ENCODE results near the gene CD209. TPM values are rescaled to one million over a fixed set of nuclear protein-coding genes. Genes with fewer than 3 reads are reported as not detected.

The CD209 gene
- total RNA-seq, 4 donors from 2014 or later = 2.6 to 14.4 (median 8.8) TPM; not detected in 1

DNA sequence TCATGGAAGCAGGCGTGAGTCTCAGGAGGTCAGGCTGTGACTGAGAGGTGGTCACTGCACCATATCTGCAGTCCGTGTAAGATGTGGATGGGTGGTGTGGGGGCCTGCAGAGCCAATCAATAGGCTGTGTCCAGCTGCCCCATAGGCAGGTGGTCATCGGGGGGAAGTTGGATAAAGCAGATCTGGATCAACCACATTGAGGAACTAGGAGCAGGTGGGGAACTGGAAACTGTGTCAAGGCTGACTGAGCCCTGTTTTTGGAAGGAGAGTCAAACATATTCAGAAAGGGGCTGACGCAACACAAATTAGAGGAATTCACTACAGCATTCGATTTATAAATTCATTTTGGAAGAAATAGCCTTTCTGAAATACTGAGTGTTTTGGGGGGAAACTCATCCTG, 30.7 kb upstream of the CD209 start:
- Histone ChIP-seq H3K36me3 (no peaks in the 10 kb centered on the region), H3K27me3 (peaks cover 0 to 4% of the 10 kb centered on the region in 2 donors), H3K27ac (no peak overlapping the region), H3K4me1 (no peaks in the 10 kb centered on the region), H3K4me3 (no peak overlapping the region), H3K9me3 (no peaks in the 10 kb centered on the region)
- no peak for DNase-seq
- intact Hi-C loops (cut with DNase I; ENCODE audit: low total_unique reads) = no loop called here
- TF ChIP-seq, protein P1, sequence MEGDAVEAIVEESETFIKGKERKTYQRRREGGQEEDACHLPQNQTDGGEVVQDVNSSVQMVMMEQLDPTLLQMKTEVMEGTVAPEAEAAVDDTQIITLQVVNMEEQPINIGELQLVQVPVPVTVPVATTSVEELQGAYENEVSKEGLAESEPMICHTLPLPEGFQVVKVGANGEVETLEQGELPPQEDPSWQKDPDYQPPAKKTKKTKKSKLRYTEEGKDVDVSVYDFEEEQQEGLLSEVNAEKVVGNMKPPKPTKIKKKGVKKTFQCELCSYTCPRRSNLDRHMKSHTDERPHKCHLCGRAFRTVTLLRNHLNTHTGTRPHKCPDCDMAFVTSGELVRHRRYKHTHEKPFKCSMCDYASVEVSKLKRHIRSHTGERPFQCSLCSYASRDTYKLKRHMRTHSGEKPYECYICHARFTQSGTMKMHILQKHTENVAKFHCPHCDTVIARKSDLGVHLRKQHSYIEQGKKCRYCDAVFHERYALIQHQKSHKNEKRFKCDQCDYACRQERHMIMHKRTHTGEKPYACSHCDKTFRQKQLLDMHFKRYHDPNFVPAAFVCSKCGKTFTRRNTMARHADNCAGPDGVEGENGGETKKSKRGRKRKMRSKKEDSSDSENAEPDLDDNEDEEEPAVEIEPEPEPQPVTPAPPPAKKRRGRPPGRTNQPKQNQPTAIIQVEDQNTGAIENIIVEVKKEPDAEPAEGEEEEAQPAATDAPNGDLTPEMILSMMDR (IDR thresholded peaks at IDR 0.05) = no peak
- no peak for TF ChIP-seq POLR2A (IDR thresholded peaks at IDR 0.05)

DNA sequence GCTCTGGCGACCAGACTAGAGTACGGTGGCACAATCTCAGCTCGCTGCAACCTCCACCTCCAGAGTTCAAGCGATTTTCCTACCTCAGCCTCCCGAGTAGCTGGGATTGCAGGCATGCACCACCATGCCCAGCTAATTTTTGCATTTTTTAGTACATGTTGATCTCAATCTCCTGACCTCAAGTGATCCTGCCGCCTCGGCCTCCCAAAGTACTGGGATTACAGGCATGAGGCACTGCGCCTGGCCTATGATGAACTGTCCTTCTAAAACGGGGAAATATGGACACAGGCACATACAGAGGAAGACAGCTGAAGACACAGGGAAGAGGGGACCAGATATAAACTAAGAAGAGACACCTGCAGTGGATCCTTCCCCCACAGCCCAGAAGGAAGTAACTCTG, 28.4 kb upstream of the CD209 start:
- no peaks in the 10 kb centered on the region for H3K27me3 ChIP-seq
- no peaks in the 10 kb centered on the region for H3K36me3 ChIP-seq

DNA sequence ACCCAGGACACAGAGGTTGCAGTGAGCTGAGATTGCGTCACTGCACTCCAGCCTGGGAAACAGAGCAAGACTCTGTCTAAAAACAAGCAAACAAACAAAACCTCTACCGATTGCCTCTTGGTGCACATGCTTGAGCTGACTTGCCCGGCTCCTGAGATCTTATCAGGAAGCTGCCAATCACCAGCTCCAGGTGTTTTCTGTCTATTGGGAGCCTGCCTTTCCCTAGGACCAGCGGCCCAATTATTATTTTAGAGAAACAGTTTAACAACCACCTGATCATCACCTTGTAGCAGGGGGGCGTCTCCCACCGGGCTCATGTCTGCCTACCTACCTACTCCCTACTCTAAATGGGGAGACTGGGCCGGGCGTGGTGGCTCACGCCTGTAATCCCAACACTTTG, 26.5 kb upstream of the CD209 start:
- no peak for DNase-seq
- Histone ChIP-seq H3K36me3 (no peaks in the 10 kb centered on the region), H3K4me3 (no peak overlapping the region), H3K27ac (no peak overlapping the region), H3K9me3 (no peaks in the 10 kb centered on the region), H3K4me1 (no peaks in the 10 kb centered on the region), H3K27me3 (no peaks in the 10 kb centered on the region)
- TF ChIP-seq, protein P1 (IDR thresholded peaks at IDR 0.05) = no peak
- TF ChIP-seq POLR2A (IDR thresholded peaks at IDR 0.05) = no peak
- intact Hi-C loops (cut with DNase I; ENCODE audit: low total_unique reads) = no loop called here

More for the DNA sequence above, 28.4 kb upstream of the CD209 start:
- no peak for TF ChIP-seq POLR2A (IDR thresholded peaks at IDR 0.05)
- TF ChIP-seq, protein P1 (IDR thresholded peaks at IDR 0.05) = no peak
- Histone ChIP-seq H3K4me3 (no peak overlapping the region), H3K4me1 (no peaks in the 10 kb centered on the region), H3K27ac (no peak overlapping the region), H3K9me3 (no peaks in the 10 kb centered on the region)
- no peak for DNase-seq
- intact Hi-C loops (cut with DNase I; ENCODE audit: low total_unique reads) = no loop called here

DNA sequence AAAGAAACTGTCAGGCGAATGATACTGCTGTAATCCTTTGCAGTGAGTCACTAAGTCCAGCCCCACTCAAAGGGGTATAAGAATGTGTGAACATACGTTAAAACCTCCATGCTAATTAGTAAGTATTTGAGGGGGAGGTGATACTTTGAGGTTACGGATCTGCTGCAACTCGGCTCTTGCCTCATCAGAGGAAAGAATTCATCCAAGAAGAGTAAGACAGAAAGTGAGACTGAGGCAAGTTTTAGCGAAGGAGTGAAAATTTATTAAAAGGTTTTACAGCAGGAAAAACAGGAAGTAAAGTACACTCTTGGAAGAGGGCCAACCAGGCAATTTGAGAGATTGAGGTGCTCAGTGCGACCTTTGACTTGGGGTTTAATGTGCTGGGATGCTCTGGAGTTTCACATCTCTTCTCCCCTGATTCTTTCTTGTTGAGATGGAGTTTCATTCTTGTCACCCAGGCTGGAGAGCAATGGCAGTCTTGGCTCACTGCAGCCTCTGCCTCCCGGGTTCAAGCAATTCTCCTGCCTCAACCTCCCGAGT, 25.5 kb upstream of the CD209 start:
- Histone ChIP-seq H3K9me3 (no peaks in the 10 kb centered on the region), H3K27me3 (no peaks in the 10 kb centered on the region), H3K4me3 (no peak overlapping the region), H3K27ac (no peak overlapping the region), H3K4me1 (no peaks in the 10 kb centered on the region), H3K36me3 (no peaks in the 10 kb centered on the region)
- no peak for DNase-seq
- TF ChIP-seq, protein P1 (IDR thresholded peaks at IDR 0.05) = no peak
- no peak for TF ChIP-seq POLR2A (IDR thresholded peaks at IDR 0.05)
- intact Hi-C loops (cut with DNase I; ENCODE audit: low total_unique reads) = no loop called here

DNA sequence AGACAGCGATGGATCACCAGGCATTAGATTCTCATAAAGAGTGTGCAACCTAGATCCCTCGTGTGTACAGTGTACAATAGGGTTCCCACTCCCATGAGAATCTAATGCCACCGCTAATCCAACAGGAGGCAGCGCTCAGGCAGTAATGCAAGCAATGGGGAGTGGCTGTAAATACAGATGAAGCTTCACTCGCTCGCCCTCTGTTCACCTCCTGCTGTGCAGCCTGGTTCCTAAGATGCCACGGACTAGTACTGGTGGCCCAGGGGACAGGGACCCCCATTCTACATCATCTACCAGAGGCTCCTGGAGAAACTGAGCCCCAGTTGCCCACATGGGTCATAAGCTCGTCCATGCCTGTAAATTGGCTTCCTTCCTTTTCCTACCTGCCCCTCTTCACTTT, 23.7 kb upstream of the CD209 start:
- Histone ChIP-seq H3K4me1 (no peaks in the 10 kb centered on the region), H3K9me3 (no peaks in the 10 kb centered on the region), H3K36me3 (no peaks in the 10 kb centered on the region), H3K27ac (no peak overlapping the region), H3K4me3 (no peak overlapping the region), H3K27me3 (no peaks in the 10 kb centered on the region)
- DNase-seq = no peak
- intact Hi-C loops (cut with DNase I; ENCODE audit: low total_unique reads) = no loop called here
- TF ChIP-seq, protein P1 (IDR thresholded peaks at IDR 0.05) = no peak
- no peak for TF ChIP-seq POLR2A (IDR thresholded peaks at IDR 0.05)

All from uterus (tissue), 4 donors.